Fibroblast of the aortic adventitia (primary cell): ENCODE measurements around the gene GLRB. TPM values are rescaled to one million over a fixed set of nuclear protein-coding genes. Genes with fewer than 3 reads are reported as not detected.
"Not testable (repeated sequence)": the region's sequence is repeated elsewhere in the genome, so short reads cannot be mapped to it uniquely, and the experiment has no call there.

ENCODE experiments used
- DNase-seq: peaks from one replicate; pipeline ENCODE4 v3.0.0-alpha.2; 2010; ENCODE audit warnings: low read depth
- H3K4me3 ChIP-seq: 2 replicates; pipeline ENCODE4 v1.5.1; 2011; ENCODE audit warnings: low read depth, mild to moderate bottlenecking, control low read depth, low read length, moderate library complexity
- CTCF ChIP-seq: IDR thresholded peaks from 2 replicates; pipeline ENCODE4 v1.5.1; 2011; ENCODE audit warnings: mild to moderate bottlenecking, low read length, control low read depth, inconsistent platforms; ENCODE audit not compliant: insufficient read depth
- total RNA-seq: library from RNA; depleted of rRNA; stranded (reverse); fragments of >200 nt; gene quantifications from 2 replicates; pipeline ENCODE4 v1.2.3, GENCODE V29; 2012; ENCODE audit warnings: low replicate concordance

Gene GLRB
- total RNA-seq, 1 donor, result 7.8 TPM

- no peak for TF ChIP-seq CTCF
- no peak overlapping the region for H3K4me3 ChIP-seq
- DNase-seq, result no peak
These were observed 23.4 kb upstream of the GLRB start for GRCh38 chr4:157052429-157053040.

- no peak for TF ChIP-seq CTCF
- no peak for DNase-seq
- no peak overlapping the region for H3K4me3 ChIP-seq
These were observed 18.7 kb upstream of the GLRB start for GRCh38 chr4:157057218-157057617.

- H3K4me3 ChIP-seq, DNase-seq: not testable (repeated sequence)
These were observed 17.1 kb upstream of the GLRB start for GRCh38 chr4:157058899-157059298.

- peak; percentile 34 for DNase-seq
- H3K4me3 ChIP-seq, result no peak overlapping the region
- TF ChIP-seq CTCF, result no peak
These were observed 3.9 kb upstream of the GLRB start for GRCh38 chr4:157072002-157072401.

GRCh38 chr4:157075401-157075800 is 549 bp upstream of the GLRB start:
- TF ChIP-seq CTCF, result no peak
- no peak for DNase-seq
- H3K4me3 ChIP-seq, result peak overlapping the region; percentile 77

- TF ChIP-seq CTCF, result no peak
- no peak for DNase-seq
- peak overlapping the region; percentile 77 for H3K4me3 ChIP-seq
These were observed 613 bp downstream of the GLRB start for GRCh38 chr4:157076578-157076947.

- no peak overlapping the region for H3K4me3 ChIP-seq
- DNase-seq, result no peak
- TF ChIP-seq CTCF, result no peak
These were observed 3.5 kb downstream of the GLRB start for GRCh38 chr4:157079441-157079840.
